ENCODE measurements around the gene SIDT1. TPM values are rescaled to one million over a fixed set of nuclear protein-coding genes. Genes with fewer than 3 reads are reported as not detected.

SIDT1 gene
- total RNA-seq, 1 donor from 2014 or later, result not detected

- Histone ChIP-seq H4K20me1 (ENCODE audit: low read depth) (no peaks in the 10 kb centered on the region), H3K36me3 (no peaks in the 10 kb centered on the region), H3K4me1 (no peaks in the 10 kb centered on the region), H3K9ac (no peak overlapping the region), H3K79me2 (ENCODE audit: low read depth) (no peaks in the 10 kb centered on the region), H2AFZ (replicated peaks) (no peak overlapping the region), H3K27me3 (no peaks in the 10 kb centered on the region), H3F3A (ENCODE audit: low read depth) (no peaks in the 10 kb centered on the region), H3K27ac (no peak overlapping the region), H3K4me3 (no peak overlapping the region), H3K4me2 (no peak overlapping the region), H3K9me3 (ENCODE audit: low read depth) (no peaks in the 10 kb centered on the region)
- H3K4me1 Mint-ChIP-seq, result peaks cover 19% of the 10 kb centered on the region
- H3K27ac Mint-ChIP-seq, result no peak overlapping the region
- H3K4me3 Mint-ChIP-seq, result no peak overlapping the region
- TF ChIP-seq, protein P1, sequence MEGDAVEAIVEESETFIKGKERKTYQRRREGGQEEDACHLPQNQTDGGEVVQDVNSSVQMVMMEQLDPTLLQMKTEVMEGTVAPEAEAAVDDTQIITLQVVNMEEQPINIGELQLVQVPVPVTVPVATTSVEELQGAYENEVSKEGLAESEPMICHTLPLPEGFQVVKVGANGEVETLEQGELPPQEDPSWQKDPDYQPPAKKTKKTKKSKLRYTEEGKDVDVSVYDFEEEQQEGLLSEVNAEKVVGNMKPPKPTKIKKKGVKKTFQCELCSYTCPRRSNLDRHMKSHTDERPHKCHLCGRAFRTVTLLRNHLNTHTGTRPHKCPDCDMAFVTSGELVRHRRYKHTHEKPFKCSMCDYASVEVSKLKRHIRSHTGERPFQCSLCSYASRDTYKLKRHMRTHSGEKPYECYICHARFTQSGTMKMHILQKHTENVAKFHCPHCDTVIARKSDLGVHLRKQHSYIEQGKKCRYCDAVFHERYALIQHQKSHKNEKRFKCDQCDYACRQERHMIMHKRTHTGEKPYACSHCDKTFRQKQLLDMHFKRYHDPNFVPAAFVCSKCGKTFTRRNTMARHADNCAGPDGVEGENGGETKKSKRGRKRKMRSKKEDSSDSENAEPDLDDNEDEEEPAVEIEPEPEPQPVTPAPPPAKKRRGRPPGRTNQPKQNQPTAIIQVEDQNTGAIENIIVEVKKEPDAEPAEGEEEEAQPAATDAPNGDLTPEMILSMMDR (IDR thresholded peaks at IDR 0.05), result no peak
- TF ChIP-seq EZH2phosphoT487 (IDR thresholded peaks at IDR 0.05) (no peak), EZH2 (IDR thresholded peaks at IDR 0.05) (no peak)
- no peaks in the 10 kb centered on the region for H3K9me3 Mint-ChIP-seq
- H3K27me3 Mint-ChIP-seq (ENCODE audit: insufficient read depth, low read depth), result peaks cover 5% of the 10 kb centered on the region
- no peak for DNase-seq (ENCODE audit: low spot score)
- H3K36me3 Mint-ChIP-seq, result no peaks in the 10 kb centered on the region
These were observed 28.7 kb downstream of the SIDT1 start for GRCh38 chr3:113560831-113561623.

DNA sequence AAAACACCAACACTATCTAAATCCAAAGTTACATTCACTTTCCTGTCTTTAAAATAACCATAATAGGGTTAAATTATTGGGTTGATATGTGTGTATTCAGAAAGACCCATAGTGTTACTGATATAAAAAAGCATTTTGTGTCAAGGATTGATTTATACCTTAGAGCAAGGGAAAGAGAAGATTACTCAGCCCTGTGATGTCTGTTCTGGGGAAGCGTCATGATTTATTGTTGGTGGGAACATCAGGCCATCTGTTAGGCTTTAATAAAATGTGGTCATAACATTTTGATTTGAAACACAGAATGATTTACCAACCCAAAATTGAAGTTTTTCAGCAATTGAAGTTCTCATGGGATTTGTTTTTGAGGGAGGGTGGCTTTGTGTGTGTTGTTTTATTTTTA, 33.2 kb downstream of the SIDT1 start:
- H3K9ac ChIP-seq, result no peak overlapping the region
- H3K27ac ChIP-seq, result no peak overlapping the region
- no peak overlapping the region for H3K4me2 ChIP-seq
- H3K4me3 ChIP-seq, result no peak overlapping the region
- H3K27me3 ChIP-seq, result no peaks in the 10 kb centered on the region
- no peaks in the 10 kb centered on the region for H3K36me3 ChIP-seq
- H3K79me2 ChIP-seq (ENCODE audit: low read depth), result no peaks in the 10 kb centered on the region
- no peaks in the 10 kb centered on the region for H4K20me1 ChIP-seq (ENCODE audit: low read depth)
- Mint-ChIP-seq H3K4me3 (no peak overlapping the region), H3K9me3 (no peaks in the 10 kb centered on the region), H3K4me1 (peaks cover 14% of the 10 kb centered on the region), H3K36me3 (no peaks in the 10 kb centered on the region), H3K27me3 (ENCODE audit: insufficient read depth, low read depth) (peaks cover 2% of the 10 kb centered on the region), H3K27ac (no peak overlapping the region)
- H3F3A ChIP-seq (ENCODE audit: low read depth), result no peaks in the 10 kb centered on the region
- no peaks in the 10 kb centered on the region for H3K4me1 ChIP-seq
- TF ChIP-seq EZH2 (IDR thresholded peaks at IDR 0.05) (no peak), EZH2phosphoT487 (IDR thresholded peaks at IDR 0.05) (no peak)
- TF ChIP-seq, protein P1 (IDR thresholded peaks at IDR 0.05), result no peak
- no peak overlapping the region for H2AFZ ChIP-seq (replicated peaks)
- no peaks in the 10 kb centered on the region for H3K9me3 ChIP-seq (ENCODE audit: low read depth)
- DNase-seq (ENCODE audit: low spot score), result no peak

- Histone ChIP-seq H3K4me1 (peaks cover 11% of the 10 kb centered on the region), H3K27me3 (no peaks in the 10 kb centered on the region), H3K9me3 (ENCODE audit: low read depth) (no peaks in the 10 kb centered on the region), H3K79me2 (ENCODE audit: low read depth) (no peaks in the 10 kb centered on the region), H3K4me3 (no peak overlapping the region), H4K20me1 (ENCODE audit: low read depth) (no peaks in the 10 kb centered on the region), H2AFZ (replicated peaks) (no peak overlapping the region), H3K4me2 (no peak overlapping the region), H3K27ac (no peak overlapping the region), H3K36me3 (no peaks in the 10 kb centered on the region), H3K9ac (no peak overlapping the region), H3F3A (ENCODE audit: low read depth) (no peaks in the 10 kb centered on the region)
- Mint-ChIP-seq H3K36me3 (no peaks in the 10 kb centered on the region), H3K9me3 (no peaks in the 10 kb centered on the region), H3K4me1 (peaks cover 15% of the 10 kb centered on the region), H3K27ac (no peak overlapping the region), H3K27me3 (ENCODE audit: insufficient read depth, low read depth) (peaks cover 6% of the 10 kb centered on the region), H3K4me3 (no peak overlapping the region)
- TF ChIP-seq, protein P1 (IDR thresholded peaks at IDR 0.05), result no peak
- TF ChIP-seq EZH2phosphoT487 (IDR thresholded peaks at IDR 0.05) (no peak), EZH2 (IDR thresholded peaks at IDR 0.05) (no peak)
- no peak for DNase-seq (ENCODE audit: low spot score)
These were observed 37.8 kb downstream of the SIDT1 start for GRCh38 chr3:113570158-113570557.

All from neural progenitor cell (in vitro differentiated cells).